GM23248 (cell line): ENCODE measurements around the gene CCDC80. TPM values are rescaled to one million over a fixed set of nuclear protein-coding genes. Genes with fewer than 3 reads are reported as not detected.

Source experiments
- DNase-seq: peaks from one replicate; pipeline ENCODE4 v3.0.0-alpha.2; 2015
- H2AFZ ChIP-seq: fragments of 200-600 bp; sonication (generic); 2 replicates; pipeline ENCODE4 v1.6.1; 2016; ENCODE audit warnings: antibody characterized with exemption
- H3F3A ChIP-seq: fragments of 200-600 bp; sonication (generic); 2 replicates; pipeline ENCODE4 v1.6.1; 2016; ENCODE audit warnings: mild to moderate bottlenecking, antibody characterized with exemption, mixed run types; ENCODE audit not compliant: insufficient read depth
- H3K27ac ChIP-seq: fragments of 200-600 bp; sonication (generic); 2 replicates; pipeline ENCODE4 v1.5.1; 2016; ENCODE audit warnings: mild to moderate bottlenecking
- H3K27me3 ChIP-seq: fragments of 200-600 bp; sonication (generic); replicated peaks from 2 replicates; pipeline ENCODE4 v1.6.1; 2016; ENCODE audit warnings: mild to moderate bottlenecking; ENCODE audit not compliant: insufficient read depth
- H3K36me3 ChIP-seq: fragments of 200-600 bp; sonication (generic); 2 replicates; pipeline ENCODE4 v1.6.1; 2016; ENCODE audit warnings: low read depth, mild to moderate bottlenecking
- H3K4me1 ChIP-seq: fragments of 200-600 bp; sonication (generic); 2 replicates; pipeline ENCODE4 v1.6.1; 2016; ENCODE audit warnings: mild to moderate bottlenecking; ENCODE audit not compliant: insufficient read depth
- H3K4me2 ChIP-seq: fragments of 200-600 bp; sonication (generic); one replicate; pipeline ENCODE4 v1.6.1; 2016; ENCODE audit warnings: mild to moderate bottlenecking; ENCODE audit not compliant: unreplicated experiment
- H3K4me3 ChIP-seq: fragments of 200-600 bp; sonication (generic); 2 replicates; pipeline ENCODE4 v1.5.1; 2016; ENCODE audit warnings: mild to moderate bottlenecking
- H3K79me2 ChIP-seq: fragments of 200-600 bp; sonication (generic); 2 replicates; pipeline ENCODE4 v1.6.1; 2016; ENCODE audit warnings: mild to moderate bottlenecking; ENCODE audit not compliant: insufficient read depth
- H3K9ac ChIP-seq: fragments of 200-600 bp; sonication (generic); 2 replicates; pipeline ENCODE4 v1.6.1; 2016; ENCODE audit warnings: mild to moderate bottlenecking
- H3K9me2 ChIP-seq: fragments of 200-600 bp; sonication (generic); 2 replicates; pipeline ENCODE4 v1.6.1; 2016; ENCODE audit warnings: mixed run types, mild to moderate bottlenecking, moderate library complexity; ENCODE audit not compliant: insufficient read depth
- H3K9me3 ChIP-seq: fragments of 200-600 bp; sonication (generic); one replicate; pipeline ENCODE4 v1.6.1; 2017; ENCODE audit warnings: low read depth
- H4K20me1 ChIP-seq: fragments of 200-600 bp; sonication (generic); 2 replicates; pipeline ENCODE4 v1.6.0; 2016; ENCODE audit not compliant: insufficient read depth
- EZH2 ChIP-seq: fragments of 200-600 bp; sonication (generic); IDR thresholded peaks from 2 replicates; pipeline ENCODE4 v1.6.1; 2018; ENCODE audit warnings: antibody characterized with exemption, mild to moderate bottlenecking; ENCODE audit not compliant: insufficient read depth, poor library complexity, severe bottlenecking
- EZH2phosphoT487 ChIP-seq: fragments of 200-600 bp; sonication (generic); IDR thresholded peaks from 2 replicates; pipeline ENCODE4 v1.6.1; 2018; ENCODE audit warnings: antibody characterized with exemption, moderate library complexity, mild to moderate bottlenecking, low read depth; ENCODE audit not compliant: insufficient read depth
- WGBS, 2 experiments: methylation state at CpG; one replicate each; pipeline ENCODE4 v1.1.6; 2015 to 2017; ENCODE audit warnings: low lambda C conversion rate in 2 of 2, low coverage in 1 of 2; ENCODE audit errors: missing lambda C conversion rate in 2 of 2; 5-methylcytosine and 5-hydroxymethylcytosine counted together
- in situ Hi-C: fragments of 300-500 bp; cut with MboI; formaldehyde crosslinking; loops from 2 replicates; pipeline ENCODE4 v1.15.0; 2020
- polyA plus RNA-seq: library from polyadenylated mRNA; unstranded; fragments of >200 nt; fragmentation: Nextera tagmentation; extraction: Ambion mirVana; gene quantifications from 2 replicates; pipeline ENCODE4 v1.2.1, GENCODE V29; 2016
- total RNA-seq: library from RNA; depleted of rRNA; stranded (reverse); fragments of >200 nt; shearing (Covaris generic); gene quantifications from 2 replicates; pipeline ENCODE4 v1.2.3, GENCODE V29; 2014

The CCDC80 gene
- total and polyA plus RNA-seq, 2 experiments from 2014 or later: 1,238 to 2,200 TPM

DNA sequence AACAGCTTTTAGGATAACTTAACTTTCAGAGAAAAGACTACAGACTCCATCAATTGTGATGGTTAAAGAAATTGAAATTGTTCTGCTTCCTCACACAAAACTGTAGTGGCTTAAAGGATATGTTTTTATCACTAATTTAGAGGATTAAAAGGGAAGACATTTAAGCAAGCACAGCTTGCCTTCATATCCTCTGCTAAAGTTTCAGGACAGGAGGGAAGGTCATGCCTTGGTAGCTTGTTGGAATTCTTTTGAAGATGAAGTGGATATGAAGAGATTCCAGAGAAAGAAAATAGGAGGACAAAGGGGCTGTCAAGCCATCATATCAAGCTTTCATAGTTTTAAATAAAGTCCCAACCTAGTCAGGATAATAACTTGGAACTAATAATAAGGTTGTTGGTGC is 33.1 kb downstream of the CCDC80 start:
- Histone ChIP-seq H3K9me2 (no peaks in the 10 kb centered on the region), H3K27ac (peak overlapping the region; percentile 97), H3K9me3 (no peaks in the 10 kb centered on the region), H3K79me2 (peaks cover 56% of the 10 kb centered on the region), H3K27me3 (no peaks in the 10 kb centered on the region), H3F3A (peaks cover 94% of the 10 kb centered on the region), H3K4me2 (no peak overlapping the region), H3K9ac (peak overlapping the region; percentile 65; the same call in 1 of the 2 replicates), H2AFZ (no peak overlapping the region), H3K4me3 (no peak overlapping the region), H3K4me1 (peaks cover 36% of the 10 kb centered on the region), H4K20me1 (no peaks in the 10 kb centered on the region), H3K36me3 (peaks cover 90% of the 10 kb centered on the region)
- DNase-seq: no peak
- no peak for TF ChIP-seq EZH2phosphoT487
- no peak for TF ChIP-seq EZH2
- in situ Hi-C loops: no loop called here

GRCh38 chr3:112606098-112606497 is 34.8 kb downstream of the CCDC80 start:
- no peaks in the 10 kb centered on the region for H4K20me1 ChIP-seq
- H3K27me3 ChIP-seq: no peaks in the 10 kb centered on the region
- peaks cover 94% of the 10 kb centered on the region for H3K36me3 ChIP-seq
- peaks cover 43% of the 10 kb centered on the region for H3K79me2 ChIP-seq
- no peak overlapping the region for H3K4me2 ChIP-seq
- H3K9me2 ChIP-seq: no peaks in the 10 kb centered on the region
- no peaks in the 10 kb centered on the region for H3K9me3 ChIP-seq
- peaks cover 94% of the 10 kb centered on the region for H3F3A ChIP-seq
- peak overlapping the region; percentile 65 for H3K9ac ChIP-seq
- no peak overlapping the region for H3K4me3 ChIP-seq
- no peak overlapping the region for H2AFZ ChIP-seq
- peaks cover 43% of the 10 kb centered on the region for H3K4me1 ChIP-seq
- in situ Hi-C loops: no loop called here
- WGBS, 2 experiments: 77 to 85% methylated on average over 2 of the region's 2 CpGs
- no peak for DNase-seq
- peak overlapping the region; percentile 97 for H3K27ac ChIP-seq
- TF ChIP-seq EZH2: no peak
- TF ChIP-seq EZH2phosphoT487: no peak

- no peaks in the 10 kb centered on the region for H3K27me3 ChIP-seq
- DNase-seq: peak; percentile 99
- peak overlapping the region; percentile 80 for H3K4me2 ChIP-seq
- H3K9me3 ChIP-seq: no peaks in the 10 kb centered on the region
- H3K27ac ChIP-seq: peak overlapping the region; percentile 97
- peaks cover 35% of the 10 kb centered on the region for H3K79me2 ChIP-seq
- in situ Hi-C loops: no loop called here
- peaks cover 35% of the 10 kb centered on the region for H3K4me1 ChIP-seq
- TF ChIP-seq EZH2phosphoT487 (no peak), EZH2 (no peak)
- H3K36me3 ChIP-seq: peaks cover 95% of the 10 kb centered on the region
- 23 to 33% methylated on average over 9 of the region's 9 CpGs for WGBS, 2 experiments
- H3K9me2 ChIP-seq: no peaks in the 10 kb centered on the region
- H2AFZ ChIP-seq: no peak overlapping the region
- peak overlapping the region; percentile 19; the same call in 1 of the 2 replicates for H3K4me3 ChIP-seq
- H3F3A ChIP-seq: peaks cover 95% of the 10 kb centered on the region
- no peaks in the 10 kb centered on the region for H4K20me1 ChIP-seq
- H3K9ac ChIP-seq: peak overlapping the region; percentile 79
Observed at GRCh38 chr3:112605285-112605684, 35.7 kb downstream of the CCDC80 start.

DNA sequence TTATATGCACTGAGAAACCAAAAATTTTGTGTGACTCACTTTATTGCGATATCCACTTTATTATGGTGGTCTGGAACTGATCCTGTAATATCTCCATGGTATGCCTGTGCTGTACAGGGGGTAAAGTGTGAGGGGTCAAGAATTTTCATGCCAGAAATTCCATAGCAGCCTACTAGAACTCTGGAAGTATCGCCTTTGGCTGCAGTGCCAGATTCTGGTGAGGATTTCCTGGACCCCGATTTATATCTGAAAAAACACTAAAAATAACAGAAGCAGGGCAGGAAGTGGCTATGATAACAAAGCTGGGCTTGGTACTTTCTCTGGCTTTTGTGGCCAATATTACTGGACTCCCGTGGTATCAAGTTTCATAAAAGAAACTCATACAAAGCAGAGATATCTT is 36.4 kb downstream of the CCDC80 start:
- peak; percentile 62 for DNase-seq
- Histone ChIP-seq H3K27ac (peak overlapping the region; percentile 97), H3K4me1 (peaks cover 27% of the 10 kb centered on the region), H3K4me2 (peak overlapping the region; percentile 80), H3K9ac (peak overlapping the region; percentile 79), H3K36me3 (peaks cover 95% of the 10 kb centered on the region), H3K4me3 (0 out of 2 replicates have a peak overlapping the region, but pooled peaks have one; percentile 19), H2AFZ (no peak overlapping the region), H3K79me2 (peaks cover 31% of the 10 kb centered on the region), H3F3A (peaks cover 95% of the 10 kb centered on the region), H4K20me1 (no peaks in the 10 kb centered on the region), H3K9me3 (no peaks in the 10 kb centered on the region), H3K9me2 (no peaks in the 10 kb centered on the region), H3K27me3 (no peaks in the 10 kb centered on the region)
- in situ Hi-C loops: no loop called here
- 9 to 11% methylated on average over 4 of the region's 4 CpGs for WGBS, 2 experiments
- TF ChIP-seq EZH2 (no peak), EZH2phosphoT487 (no peak)
